Measurements from ENCODE around the gene EIF2S2.
A peak's percentile ranks its signal among the peaks of the same experiment; 100 is the strongest.

Gene EIF2S2

DNA sequence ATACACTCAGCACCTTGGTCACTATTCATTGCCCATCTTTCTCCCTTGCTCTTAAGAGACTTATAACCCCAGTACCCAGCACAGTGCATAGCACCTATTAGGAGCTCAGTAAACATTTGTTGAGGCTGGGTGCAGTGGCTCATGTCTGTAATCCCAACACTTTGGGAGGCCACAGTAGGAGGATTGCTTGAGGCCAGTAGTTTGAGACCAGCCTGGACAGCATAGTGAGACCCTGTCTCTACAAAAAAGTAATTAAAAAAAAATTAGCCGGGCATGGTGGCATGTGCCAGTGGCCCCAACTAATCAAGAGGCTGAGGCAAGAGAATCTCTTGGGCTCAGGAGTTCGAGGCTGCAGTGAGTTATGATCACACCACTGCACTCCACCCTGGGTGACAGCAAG lies 8.2 kb upstream of the EIF2S2 start:
- DNase-seq: no peak

DNA sequence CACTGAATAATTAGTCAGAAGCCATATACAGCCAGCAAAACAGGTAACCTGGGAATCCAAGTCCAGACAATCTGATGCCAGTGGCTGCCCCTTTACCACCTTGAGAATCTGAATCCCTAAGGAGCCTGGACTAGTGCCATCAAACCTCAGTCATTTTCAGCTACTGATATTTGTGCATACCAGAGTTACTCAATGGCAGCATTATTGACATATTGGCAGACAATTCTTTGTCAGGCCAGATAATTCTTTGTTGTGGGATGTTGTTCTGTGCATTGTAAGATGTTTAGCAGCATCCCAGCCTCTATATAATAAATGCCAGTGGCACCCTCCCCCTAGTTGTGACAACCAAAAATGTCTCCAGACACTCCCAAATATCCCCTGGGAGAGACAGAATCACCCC lies 3.2 kb upstream of the EIF2S2 start:
- DNase-seq: no peak

- DNase-seq: no peak
Observed at GRCh38 chr20:34114809-34115208, 2.8 kb upstream of the EIF2S2 start.

GRCh38 chr20:34112600-34113101 lies 608 bp upstream of the EIF2S2 start:
- DNase-seq: peak; percentile 54

- DNase-seq: peak; percentile 39
Observed at GRCh38 chr20:34110745-34111641, 1.1 kb downstream of the EIF2S2 start.

GRCh38 chr20:34110025-34110744 lies 1.9 kb downstream of the EIF2S2 start:
- DNase-seq: no peak

- no peak for DNase-seq
Observed at GRCh38 chr20:34109442-34109841, 2.6 kb downstream of the EIF2S2 start.

GRCh38 chr20:34108616-34109174 lies 3.3 kb downstream of the EIF2S2 start:
- no peak for DNase-seq

- no peak for DNase-seq
Observed at GRCh38 chr20:34105978-34106675, 5.9 kb downstream of the EIF2S2 start.

DNA sequence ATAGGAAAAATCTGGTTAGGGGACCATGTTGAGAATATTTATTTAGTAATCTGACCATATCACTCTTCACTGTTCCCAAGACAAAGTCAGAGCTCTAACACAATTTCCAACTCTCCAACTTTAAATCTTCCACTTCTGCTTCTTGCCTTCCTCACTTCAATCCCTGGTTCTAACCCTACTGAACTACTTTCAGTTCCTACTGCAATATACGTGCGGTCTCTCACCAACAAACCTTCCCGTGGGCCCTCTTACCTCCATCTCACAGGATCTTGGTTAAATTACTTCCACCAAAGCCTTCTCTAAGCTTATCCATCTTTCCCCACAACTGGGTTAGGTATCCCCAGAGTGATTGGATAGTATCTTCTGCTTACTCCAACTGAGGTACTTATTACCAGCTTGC lies 8.0 kb downstream of the EIF2S2 start:
- no peak for DNase-seq

GRCh38 chr20:34102342-34102741 lies 9.7 kb downstream of the EIF2S2 start:
- DNase-seq: no peak

- no peak for DNase-seq
Observed at GRCh38 chr20:34100576-34100975, 11.5 kb downstream of the EIF2S2 start.

DNA sequence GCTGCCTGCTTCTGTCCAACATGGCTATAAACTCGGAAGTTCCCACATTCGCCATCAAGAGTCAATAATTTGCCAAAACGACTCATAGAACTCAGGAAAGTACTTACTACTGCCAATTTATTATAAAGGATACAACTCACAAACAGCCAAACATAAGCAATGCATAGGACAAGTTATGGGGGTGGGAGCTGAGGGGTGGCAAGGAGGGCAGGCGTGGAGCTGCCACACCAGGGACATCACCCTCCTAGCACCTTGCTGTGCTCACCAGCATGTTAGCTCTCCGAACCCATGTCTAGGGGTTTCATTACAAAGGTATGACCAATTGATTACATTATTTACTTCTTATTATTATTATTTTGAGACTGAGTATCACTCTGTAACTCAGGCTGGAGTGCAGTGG lies 12.4 kb downstream of the EIF2S2 start:
- DNase-seq: no peak

DNA sequence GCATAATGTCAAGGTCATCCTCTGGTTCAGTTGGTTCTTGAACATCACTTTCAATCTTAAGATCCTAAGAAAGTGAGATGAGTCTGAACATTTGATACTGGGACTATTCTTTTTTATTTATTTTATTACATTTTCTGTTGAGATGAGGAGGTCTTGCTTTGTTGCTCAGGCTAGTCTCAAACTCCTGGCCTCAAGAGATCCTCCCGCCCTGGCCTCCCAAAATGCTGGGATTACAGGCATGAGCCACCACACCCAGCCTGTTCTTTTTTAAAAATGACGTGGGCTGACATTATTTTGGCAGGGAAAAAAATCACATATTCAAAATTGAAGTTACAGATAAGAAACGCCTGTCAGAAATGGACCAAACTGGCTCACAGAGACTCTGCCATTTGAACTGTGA lies 13.5 kb downstream of the EIF2S2 start:
- DNase-seq: no peak

GRCh38 chr20:34096699-34097444 lies 15.2 kb downstream of the EIF2S2 start:
- no peak for DNase-seq

DNA sequence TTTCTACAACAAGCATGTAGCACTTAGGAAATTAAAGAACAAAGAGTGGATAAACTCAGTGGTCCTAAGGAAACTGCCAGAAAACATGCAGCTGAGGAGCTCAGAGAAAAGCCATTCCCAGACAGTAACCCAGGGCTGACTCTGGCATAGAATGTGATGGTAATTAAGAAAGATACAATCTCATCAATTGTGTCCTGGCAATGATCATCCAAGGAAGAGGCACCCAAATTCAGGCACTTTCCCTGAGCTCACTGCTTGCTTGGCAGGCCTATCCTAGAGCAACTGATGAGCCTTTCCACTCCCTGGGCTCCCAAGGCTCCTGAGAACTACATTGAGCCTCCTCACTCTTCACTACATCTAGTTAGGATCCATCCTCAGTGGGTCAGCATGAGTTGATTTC lies 16.2 kb downstream of the EIF2S2 start:
- DNase-seq: no peak

GRCh38 chr20:34093895-34094294 lies 18.1 kb downstream of the EIF2S2 start:
- no peak for DNase-seq

DNA sequence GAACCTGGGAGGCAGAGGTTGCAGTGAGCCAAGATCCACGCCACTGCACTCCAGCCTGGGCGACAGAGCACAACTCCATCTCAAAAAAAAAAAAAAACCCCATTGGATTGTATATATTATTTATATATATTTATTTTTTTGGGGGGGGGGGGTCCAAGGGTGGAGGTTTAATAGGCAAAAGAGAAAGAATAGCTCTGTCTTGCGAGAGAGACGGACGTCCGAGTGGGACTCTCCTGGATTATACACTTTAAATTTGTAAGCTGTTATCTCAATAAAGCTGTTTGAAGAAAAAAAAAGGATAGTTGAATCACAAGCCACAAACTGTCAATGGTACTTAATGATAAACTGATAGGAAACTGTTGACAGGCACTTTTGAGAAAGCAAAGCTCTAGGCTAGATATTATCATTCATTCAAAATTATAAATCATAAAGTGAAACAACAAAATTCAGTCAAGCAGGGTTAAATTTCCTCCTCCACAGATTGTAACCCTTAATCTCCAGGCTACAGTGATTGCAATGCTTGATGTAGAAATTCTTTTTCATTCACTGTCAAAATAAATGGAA lies 20.3 kb downstream of the EIF2S2 start:
- no peak for DNase-seq

DNA sequence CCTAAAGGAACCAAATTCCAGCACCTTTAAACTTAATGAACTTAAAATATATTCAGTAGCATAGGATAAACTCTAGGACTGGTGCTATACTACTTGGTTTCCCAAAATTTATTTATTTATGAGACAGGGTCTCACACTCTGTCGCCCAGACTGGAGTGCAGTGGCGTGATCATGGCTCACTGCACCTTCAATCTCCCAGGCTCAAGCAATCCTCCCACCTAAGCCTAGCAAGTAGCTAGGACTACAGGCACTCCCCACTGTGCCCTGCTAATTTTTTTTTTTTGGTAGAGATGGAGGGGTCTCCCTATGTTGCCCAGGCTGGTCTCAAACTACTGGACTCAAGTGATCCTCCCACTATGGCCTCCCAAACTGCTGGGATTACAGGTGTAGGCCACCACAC lies 21.4 kb downstream of the EIF2S2 start:
- DNase-seq: no peak

- DNase-seq: no peak
Observed at GRCh38 chr20:34089655-34090345, 22.2 kb downstream of the EIF2S2 start.

- no peak for DNase-seq
Observed at GRCh38 chr20:34089175-34089479, 22.9 kb downstream of the EIF2S2 start.
